Hematopoietic multipotent progenitor cell treated with erythropoietin and hydrocortisone succinate and interleukin-3 and kit ligand, for 15 days (in vitro differentiated cells): ENCODE data around the gene ANKS1A.
"Not testable (repeated sequence)": the region's sequence is repeated elsewhere in the genome, so short reads cannot be mapped to it uniquely, and the experiment has no call there.

ENCODE experiments used
- DNase-seq: peaks from one replicate; pipeline ENCODE4 v3.0.0-alpha.2; 2015; ENCODE audit warnings: low spot score

The ANKS1A gene

DNA sequence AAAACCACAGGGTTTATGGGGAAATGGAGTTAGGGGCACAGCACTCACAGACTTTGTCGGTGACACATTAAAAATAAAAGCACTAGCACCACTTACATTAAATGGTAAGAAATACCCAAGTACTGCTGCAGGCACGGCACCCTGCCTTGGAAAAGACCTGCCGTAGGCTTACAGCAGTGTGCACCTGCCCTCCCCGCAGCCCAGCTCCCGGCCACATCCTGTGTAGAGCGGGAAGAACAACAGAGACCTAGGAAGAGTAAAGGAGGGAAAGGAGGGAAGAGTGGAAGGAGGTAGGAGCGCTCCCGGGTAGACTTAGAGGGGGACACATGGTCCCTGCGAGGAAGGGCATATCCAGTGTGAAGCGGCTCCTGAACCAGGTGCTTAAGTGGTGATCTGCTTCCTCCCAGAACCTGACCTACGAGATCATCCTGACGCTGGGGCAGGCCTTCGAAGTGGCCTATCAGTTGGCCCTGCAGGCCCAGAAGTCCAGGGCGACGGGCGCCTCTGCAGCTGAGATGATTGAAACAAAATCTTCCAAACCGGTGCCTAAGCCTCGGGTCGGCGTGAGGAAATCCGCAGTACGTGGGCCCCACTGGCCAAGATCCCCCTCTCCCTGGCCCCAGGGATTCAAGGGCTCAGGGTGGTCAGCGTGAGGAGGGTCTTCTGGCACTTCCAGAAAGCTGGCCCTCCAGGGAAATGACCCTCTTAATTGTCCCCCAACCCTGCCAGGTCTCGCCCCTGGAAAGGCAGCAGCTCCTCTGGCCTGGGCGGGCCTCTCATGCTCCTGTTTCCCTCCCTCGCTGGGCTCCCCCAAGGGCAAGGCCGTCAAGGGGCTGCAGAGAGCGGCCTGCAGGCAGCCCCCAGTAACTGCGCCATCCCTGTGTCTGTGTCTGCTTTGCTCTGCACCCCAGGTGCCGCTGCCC is 196.6 kb downstream of the ANKS1A start:
- DNase-seq = no peak

DNA sequence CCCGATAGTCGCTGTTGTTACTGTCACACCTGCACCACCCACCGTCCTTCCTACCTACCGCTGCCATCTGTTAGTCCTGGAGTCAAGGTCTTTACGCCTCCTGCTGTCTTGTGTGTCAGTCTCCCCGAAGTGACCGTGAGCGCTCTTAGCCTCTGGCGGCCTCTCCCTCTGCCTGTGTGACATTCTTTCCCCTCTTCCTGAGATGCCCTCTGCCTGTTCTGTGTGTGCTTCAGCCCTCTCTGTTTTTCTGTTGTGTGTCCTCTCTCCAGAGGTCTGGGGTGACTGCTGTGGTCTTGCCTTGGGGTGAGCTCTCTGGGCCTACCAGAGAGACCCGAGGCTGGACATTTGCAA is 197.2 kb downstream of the ANKS1A start:
- no peak for DNase-seq

DNA sequence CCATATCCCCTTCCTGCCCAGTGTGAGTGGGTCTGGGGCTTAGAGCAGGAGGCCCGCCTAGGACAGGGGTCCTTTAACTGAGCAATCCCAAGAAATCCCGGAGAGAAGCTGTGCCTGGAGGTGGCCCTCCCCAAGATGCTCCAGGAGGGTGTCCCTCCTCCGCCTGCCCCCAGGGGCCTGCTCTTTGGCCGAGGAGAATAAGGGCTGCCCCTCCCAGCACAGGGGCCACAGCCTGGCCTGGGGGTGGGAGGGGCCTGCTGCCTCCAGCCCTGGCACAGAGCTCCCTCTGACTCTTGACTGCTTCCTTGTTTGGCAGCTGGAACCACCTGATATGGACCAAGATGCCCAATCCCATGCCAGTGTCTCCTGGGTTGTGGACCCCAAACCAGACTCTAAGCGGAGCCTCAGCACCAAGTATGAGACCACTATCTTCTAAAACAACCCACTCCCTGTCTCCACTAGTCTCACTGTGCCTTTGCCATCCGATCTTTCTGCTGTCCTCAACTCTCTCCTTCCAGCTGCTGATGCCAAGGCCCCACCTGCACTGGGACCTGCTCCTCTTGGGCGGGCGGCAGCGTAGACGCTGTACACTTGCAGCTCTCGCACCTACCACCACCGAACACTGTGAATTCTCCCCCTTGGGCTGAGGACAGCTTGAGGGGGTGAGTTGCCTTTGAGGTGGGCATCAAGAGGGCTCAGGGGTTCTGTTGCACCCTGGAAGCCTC is 197.7 kb downstream of the ANKS1A start:
- DNase-seq = no peak

DNA sequence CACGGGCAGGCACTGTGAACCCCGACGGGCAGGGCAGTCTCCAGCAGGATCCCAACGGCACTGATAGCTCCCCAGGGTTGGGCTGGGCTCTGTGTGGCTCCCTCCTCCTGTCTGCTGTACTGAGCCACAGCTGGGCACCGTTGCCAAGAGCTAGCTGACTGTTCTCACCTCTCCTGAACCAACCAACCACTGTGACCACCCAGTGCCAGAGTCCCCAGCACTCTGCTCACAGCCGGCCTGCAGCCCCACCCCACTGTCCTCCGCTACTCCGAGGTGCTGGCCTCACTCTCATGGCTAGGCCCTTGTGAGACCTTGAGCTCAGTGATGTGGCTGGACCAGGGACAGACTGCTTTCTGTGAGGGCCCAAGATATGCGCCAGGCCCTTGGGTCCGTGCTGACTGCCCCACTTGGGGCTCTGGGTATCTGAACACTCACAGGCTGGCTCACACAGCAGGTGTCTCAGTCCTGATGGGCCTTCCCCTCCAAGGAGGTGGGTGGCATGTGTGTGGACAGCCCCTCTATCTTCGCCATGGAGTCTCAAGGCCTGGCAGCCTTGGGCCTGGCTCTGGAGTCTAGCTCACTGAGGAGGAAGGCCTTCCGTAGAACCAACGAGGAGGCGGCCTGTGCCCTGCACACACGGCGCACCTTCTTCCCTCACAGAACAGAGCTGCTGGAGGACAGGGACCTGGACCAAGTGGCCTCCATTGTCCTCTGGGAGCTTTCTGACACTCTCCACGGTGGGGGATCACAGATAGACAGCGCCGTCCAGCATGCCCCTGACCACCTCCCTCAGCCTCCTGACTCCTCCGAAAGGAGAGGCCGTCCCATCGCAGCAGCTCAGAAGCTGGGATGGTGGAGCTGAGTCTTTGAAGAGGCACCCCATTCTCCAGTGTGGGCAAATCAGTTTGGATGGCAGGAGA is 198.6 kb downstream of the ANKS1A start:
- DNase-seq = no peak

DNA sequence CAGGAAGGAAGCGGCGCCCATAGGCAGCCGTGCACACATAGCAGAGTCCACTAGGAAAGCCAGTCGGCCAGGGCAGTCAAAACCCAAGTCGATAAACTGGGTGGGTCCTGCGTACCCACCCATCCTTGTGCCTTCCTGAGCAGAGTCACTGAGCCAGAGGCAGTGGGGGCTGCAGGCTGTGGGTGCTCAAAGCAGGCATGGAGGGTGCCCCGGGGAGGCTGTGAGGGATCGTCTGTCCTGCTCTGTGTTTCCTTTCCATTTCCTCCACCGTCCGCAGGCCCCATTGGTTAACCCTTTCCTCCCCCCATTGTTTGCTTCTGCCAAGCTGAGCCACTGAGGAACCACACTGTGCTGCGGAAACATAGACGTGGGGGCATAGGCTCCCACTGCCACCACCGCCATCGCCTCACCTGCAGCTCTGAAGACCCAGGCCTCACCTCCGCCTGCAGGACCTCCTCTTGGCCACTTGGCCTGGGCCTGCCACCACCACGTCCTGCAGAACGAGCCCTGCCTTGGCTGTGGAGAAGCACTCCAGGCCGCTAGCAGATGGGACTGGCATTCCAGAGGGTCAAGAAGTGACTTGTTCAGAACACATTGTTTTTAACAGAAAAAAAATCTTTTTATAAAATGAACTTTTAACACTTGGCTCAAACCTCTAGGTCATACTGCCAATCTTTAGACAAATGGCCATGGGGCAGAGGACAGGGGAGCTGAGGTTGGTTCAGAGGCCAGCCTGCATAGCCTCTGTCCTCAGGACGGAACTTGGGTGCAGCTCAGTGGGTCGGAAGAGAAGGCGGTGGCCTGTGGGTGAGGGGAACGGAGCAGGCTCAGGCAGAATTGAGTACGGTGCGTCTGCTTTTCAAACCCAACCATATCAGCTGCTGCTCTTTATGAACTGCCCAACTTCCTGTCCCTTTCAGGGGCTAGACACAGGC is 199.5 kb downstream of the ANKS1A start:
- no peak for DNase-seq

DNA sequence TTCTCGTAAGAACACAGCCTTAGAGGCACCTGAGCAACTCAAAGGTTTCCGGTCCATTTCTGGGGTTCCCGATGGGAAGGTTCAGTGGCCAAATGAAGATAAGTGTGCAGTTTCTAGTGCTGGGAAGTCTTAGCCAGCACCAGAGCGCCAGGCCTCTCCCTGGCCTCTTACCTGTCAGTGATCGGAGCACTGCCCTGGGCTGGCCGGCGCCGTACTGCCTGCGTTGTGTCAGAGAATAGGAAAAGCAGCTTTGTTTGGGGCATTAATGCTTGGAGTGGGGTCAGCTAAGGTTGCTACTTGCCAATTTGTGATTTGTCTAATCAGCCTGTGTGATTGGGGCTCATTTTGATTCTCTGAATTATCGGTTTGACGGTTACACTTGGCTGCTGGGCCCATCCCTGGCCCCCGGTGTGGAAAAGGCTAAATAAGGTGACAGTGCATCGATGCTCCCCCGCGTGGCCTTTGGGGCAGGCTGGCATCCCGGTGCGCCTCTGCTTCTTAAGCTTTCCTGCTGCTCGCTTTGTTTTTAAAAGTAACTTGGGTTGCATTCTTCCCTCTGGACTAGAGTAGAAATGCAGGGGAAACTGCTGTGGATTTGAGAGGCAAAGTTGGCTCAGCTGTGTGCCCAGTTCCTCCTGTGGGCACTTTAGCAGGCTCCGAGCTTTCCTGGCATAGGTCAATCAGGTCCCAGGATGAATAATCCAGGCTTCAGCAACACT is 200.3 kb downstream of the ANKS1A start:
- no peak for DNase-seq

DNA sequence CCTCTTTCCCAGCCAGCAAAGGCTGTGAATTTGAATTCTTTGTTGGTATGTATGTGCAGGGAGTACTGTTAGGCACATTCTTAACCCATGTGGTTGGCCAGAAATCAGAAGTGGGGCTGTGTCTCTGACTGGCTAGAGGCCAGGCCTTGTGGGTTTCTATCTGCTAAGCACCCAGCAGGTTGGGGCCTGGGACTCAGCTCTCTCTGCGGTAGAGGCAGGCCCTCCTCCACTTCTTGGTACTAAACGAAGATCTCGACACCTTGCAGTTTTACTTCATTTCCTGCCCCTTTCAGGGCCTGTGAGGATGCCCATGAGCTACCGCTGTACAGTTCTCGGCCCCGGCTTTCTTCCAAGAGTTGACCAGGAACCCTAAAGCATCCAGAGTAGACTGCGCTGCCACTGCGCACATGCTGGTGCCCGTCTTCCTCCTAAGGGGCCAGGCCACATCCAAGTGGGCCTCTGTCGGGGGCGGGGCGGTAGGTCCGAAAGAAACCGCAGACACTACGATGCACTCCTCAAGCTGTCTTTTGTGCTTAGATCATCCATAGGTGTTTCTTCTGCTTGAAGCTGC is 201.0 kb downstream of the ANKS1A start:
- DNase-seq = no peak

DNA sequence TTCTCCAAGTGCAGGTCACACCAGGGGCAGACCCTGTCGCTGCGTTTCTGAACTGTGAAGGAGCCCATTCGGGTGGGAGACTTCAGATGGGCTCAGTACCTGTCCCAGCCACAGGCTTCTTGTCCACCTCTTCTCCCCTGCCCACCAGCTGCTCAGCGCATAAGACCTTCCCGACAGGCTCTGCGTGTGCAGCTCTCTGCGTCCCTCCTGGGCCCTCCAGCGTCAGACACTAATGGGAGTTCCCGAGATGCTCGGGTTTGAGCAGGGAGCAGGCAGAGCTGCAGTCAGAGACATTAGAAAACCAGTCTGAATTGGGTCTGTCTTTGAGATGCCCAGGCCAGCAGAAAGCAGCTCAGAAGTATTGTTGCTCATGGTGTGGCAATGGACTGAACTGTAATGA is 201.7 kb downstream of the ANKS1A start:
- DNase-seq = no peak

DNA sequence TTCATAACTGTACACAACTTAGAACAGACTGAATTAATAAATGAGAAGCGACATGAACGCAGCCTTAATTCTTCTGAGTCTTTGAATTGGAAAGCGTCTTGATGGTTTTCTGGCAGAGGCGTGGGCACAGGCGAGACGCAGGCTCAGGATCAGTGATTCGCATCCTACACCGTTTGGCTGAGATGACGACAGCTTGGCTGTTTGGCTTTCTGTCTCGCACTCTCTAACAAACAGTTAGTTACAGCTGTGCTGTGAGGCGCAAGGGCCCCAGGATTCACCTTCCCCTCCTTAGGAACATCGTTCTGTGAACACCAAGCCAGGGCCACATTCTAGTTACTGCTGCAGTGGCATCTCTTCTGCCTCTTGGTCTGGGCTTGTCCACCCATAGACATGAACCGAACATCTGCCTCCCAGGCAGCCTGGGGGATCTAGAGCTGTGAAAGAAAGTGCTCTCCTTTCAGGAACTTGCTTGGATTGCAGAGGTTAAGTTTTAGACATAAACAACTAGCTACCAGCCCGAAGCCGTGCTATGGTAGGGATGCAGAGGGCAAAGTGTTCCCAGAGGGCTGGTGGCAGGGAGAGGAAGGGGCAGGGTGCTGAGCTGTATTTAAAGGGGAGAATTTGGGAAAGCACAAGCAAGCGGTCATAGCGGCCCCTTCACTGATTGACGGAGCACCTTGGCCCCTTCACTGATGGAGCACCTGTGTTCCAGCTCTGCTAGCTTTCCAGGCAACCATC is 202.5 kb downstream of the ANKS1A start:
- no peak for DNase-seq

DNA sequence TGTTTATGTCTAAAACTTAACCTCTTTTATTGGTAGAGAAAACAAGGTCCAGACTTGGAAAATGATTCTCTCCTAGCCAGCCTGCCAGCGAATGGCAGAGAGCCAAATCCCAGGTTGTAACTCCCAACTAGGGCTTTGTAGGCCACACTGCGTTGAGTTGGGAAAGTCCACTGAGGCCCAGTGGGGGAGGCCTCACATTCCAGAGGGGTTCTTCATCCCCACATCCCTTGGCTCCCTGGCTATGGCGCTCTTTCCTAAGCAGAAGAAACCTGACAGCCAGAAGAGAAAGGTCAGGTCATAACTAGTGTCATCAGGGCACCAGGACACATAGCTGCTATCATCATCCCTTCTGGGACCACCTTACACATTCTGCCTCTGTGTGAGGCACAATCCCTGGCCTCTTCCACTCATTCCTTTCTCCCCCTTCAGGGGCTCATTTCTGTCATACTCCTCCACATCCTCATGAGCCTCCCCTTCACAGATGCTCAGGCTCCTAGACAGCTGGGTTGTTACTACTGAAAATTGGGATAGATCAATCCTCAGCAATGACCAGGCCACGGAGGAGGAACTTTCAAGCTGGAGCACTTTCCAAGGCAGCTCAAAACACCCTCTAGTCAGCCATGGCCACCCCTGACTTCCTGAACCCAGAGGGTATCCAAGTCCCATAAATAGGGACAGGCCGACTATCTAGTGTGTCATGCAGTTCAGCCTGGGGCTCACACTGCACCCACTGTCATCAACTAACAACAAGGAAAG is 203.5 kb downstream of the ANKS1A start:
- no peak for DNase-seq

DNA sequence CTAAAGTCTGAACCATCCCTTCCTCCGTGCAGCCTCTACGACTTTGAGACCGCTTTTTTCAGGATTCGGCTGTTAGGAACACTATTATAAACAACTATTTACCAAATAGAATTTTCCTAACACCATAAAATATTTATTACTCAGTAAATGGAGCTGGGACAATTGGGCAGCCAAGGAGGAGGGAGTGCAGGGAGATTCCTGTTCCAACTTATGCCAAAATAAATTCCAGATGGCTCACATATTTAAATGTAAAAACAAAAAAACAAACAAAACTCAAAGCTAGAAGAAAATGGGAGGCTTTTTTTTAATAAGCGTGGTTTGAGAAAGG is 204.0 kb downstream of the ANKS1A start:
- DNase-seq = no peak

DNA sequence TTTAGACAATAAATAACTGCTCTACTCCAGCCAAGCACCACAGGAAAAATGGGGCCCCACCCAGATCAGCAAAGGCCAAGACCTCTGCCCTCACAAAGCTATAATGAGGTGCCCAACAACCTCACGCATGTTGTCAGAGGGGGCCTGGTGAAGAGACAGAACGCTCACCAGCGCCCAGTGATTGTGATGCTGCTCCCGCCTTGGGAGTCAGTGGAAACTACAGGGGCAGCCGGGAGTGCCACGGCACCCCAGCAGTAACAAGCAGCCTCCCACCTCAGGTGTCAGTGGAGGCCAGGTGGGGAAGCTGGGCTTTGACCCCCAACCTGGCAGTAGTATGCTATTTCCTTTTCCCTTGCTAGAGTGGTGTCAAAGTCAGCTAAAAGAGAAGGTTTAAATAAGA is 204.7 kb downstream of the ANKS1A start:
- no peak for DNase-seq

DNA sequence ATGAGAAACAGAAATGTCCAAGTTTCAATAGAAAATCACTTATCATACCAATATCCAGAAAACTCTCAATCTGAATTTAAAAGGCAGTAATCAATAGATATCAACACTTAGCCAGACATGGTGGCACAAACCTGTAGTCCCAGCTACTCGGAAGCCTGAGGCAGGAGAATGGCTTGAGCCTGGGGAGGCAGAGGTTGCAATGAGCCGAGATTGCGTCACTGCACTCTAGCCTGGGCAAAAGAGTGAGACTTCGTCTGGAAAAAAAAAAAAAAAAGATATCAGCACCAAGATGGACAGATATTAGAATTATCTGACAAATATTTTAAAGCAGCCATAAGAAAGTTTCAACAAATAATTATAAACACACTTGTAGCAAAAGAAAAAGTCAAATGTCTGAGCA is 205.1 kb downstream of the ANKS1A start:
- no peak for DNase-seq

DNA sequence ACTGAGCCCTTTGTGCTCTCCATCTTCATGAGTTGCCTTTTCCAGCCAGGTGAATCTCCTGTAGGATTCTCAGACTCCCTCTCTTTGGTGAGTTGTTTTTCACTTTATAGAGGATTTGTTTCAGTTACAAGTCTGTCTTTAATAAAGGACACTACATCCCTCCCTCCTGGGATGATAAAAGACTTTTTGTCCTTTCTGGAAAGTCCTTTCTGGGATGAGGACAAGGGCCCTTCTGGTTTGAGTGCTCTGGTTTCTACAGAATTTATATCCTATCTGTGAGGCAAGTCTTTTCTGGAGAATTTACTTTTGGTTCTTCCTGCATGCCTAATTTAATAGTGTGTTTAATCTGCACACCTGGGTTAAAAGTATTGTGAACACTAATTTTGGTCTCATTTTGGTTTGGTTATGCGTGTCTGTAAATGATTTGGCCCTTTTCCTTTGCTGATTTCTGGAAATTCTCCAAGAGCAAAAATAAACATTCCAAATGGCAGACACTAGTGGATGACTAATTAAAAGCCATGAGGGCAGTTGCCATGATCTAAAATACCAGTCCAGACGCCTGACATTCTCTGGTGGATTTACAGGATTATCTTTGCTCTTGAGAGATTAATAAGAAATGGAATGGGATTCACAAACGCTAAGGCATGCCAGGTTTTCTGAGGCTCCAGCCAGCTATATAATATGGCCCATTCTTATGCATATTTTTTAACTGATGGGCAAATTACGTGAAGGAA is 207.2 kb downstream of the ANKS1A start:
- no peak for DNase-seq

DNA sequence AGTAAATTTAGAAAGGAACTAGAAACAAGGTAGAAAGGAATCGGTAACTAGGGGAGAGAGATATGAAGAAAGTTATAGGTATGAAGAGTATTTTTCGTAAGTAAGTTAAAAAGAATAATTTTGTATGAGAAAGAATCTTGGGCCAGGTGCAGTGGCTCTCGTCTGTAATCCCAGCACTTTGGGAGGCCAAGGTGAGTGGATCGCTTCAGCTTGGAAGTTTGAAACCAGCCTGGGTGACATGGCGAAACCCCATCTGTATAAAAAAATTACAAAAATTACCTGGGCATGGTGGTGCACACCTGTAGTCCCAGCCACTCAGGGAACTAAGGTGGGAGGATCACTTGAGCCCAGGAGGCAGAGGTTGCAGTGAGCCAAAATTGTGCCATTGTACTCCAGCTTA is 210.1 kb downstream of the ANKS1A start:
- no peak for DNase-seq

DNA sequence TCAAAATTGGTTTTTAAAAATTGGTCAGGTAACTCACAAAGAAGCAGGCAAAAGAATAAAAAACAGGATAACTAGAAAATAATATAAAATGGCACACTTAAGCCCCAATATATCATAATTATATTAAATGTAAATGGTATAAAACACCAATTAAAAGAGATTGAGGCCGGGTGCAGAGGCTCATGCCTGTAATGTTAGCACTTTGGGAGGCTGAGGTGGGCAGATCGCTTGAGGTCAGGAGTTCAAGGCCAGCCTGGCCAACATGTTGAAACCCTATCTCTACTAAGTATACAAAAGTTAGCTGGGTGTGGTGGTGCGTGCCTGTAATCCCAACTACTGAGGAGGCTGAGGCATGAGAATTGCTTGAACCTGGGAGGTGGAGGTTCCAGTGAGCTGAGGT is 216.0 kb downstream of the ANKS1A start:
- DNase-seq = no peak

DNA sequence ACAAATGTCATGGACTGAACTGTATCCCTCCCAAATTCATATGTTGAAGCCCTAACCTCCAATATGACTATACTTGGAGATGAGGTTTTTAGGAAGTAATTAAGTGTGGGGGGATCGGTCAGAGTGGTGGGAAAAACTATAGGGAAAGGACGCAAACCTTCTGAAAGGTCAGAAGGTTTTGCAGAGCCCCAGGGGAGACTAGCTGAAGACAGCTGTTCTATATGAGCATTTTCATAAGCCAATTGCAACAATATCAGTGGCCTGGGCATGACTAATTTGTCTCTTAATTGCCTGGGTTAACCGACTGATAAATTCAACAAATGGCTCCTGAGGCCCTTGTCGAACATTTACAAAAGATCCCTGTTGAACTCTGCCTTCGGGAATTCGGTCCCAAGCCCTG is 217.0 kb downstream of the ANKS1A start:
- not testable (repeated sequence) for DNase-seq

DNA sequence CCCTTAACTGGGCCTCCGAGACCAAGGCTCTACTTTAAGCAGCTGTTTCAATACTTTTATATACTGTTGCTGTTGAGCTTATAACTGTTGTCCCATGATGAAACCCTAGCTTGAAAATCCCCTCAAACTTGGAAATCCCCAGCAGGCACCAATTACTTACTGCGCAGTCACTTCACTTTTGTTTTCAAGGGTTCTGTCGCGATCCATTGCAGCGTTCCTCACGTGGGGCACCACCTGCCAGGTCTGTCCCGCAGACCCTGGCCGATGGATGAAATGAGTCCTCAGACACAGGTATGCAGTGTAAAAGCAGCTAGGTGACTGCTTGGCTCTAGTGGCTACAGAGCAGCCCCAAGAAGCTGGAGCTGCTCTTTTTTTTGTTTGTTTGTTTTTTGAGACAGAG is 218.2 kb downstream of the ANKS1A start:
- not testable (repeated sequence) for DNase-seq
